MM.1S (cell line): ENCODE results near the gene BST1.

ENCODE experiments used
- DNase-seq: peaks from one replicate; pipeline ENCODE4 v3.0.0-alpha.2; 2015
- H2AFZ ChIP-seq: fragments of 300-600 bp; sonication (generic); 2 replicates; pipeline ENCODE4 v1.6.0; 2016; ENCODE audit warnings: antibody characterized with exemption, low read length
- H3F3A ChIP-seq: fragments of 300-600 bp; sonication (generic); 2 replicates; pipeline ENCODE4 v1.6.1; 2016; ENCODE audit warnings: mild to moderate bottlenecking, antibody characterized with exemption, low read length, moderate library complexity, mixed read lengths; ENCODE audit not compliant: insufficient read depth
- H3K27ac ChIP-seq: fragments of 300-600 bp; sonication (generic); 2 replicates; pipeline ENCODE4 v1.5.1; 2016; ENCODE audit warnings: mild to moderate bottlenecking, low read length
- H3K27me3 ChIP-seq: fragments of 300-600 bp; sonication (generic); replicated peaks from 2 replicates; pipeline ENCODE4 v1.6.0; 2016; ENCODE audit warnings: low read length; ENCODE audit not compliant: insufficient read depth
- H3K36me3 ChIP-seq: fragments of 300-600 bp; sonication (generic); replicated peaks from 2 replicates; pipeline ENCODE4 v1.6.1; 2016; ENCODE audit warnings: mild to moderate bottlenecking, low read length, mixed read lengths; ENCODE audit not compliant: insufficient read depth
- H3K4me1 ChIP-seq: fragments of 300-600 bp; sonication (generic); 2 replicates; pipeline ENCODE4 v1.6.1; 2016; ENCODE audit warnings: low read length, mixed read lengths
- H3K4me2 ChIP-seq: fragments of 300-600 bp; sonication (generic); 2 replicates; pipeline ENCODE4 v1.6.0; 2016; ENCODE audit warnings: low read depth, low read length
- H3K4me3 ChIP-seq: fragments of 300-600 bp; sonication (generic); 2 replicates; pipeline ENCODE4 v1.5.1; 2016; ENCODE audit warnings: low read length, mixed read lengths
- H3K79me2 ChIP-seq: fragments of 300-600 bp; sonication (generic); 2 replicates; pipeline ENCODE4 v1.6.1; 2016; ENCODE audit warnings: mixed run types, low read length, mixed read lengths
- H3K9ac ChIP-seq: fragments of 300-600 bp; sonication (generic); 2 replicates; pipeline ENCODE4 v1.6.1; 2016; ENCODE audit warnings: low read length, mixed read lengths
- H3K9me2 ChIP-seq: fragments of 300-600 bp; sonication (generic); replicated peaks from 2 replicates; pipeline ENCODE4 v1.6.1; 2016; ENCODE audit warnings: mild to moderate bottlenecking, low read length, mixed read lengths; ENCODE audit not compliant: insufficient read depth
- H3K9me3 ChIP-seq: fragments of 300-600 bp; sonication (generic); replicated peaks from 2 replicates; pipeline ENCODE4 v1.6.1; 2016; ENCODE audit warnings: mild to moderate bottlenecking, low read length, mixed read lengths; ENCODE audit not compliant: insufficient read depth
- H4K20me1 ChIP-seq: fragments of 300-600 bp; sonication (generic); 2 replicates; pipeline ENCODE4 v1.6.1; 2016; ENCODE audit warnings: mild to moderate bottlenecking, low read length, moderate library complexity, mixed read lengths; ENCODE audit not compliant: insufficient read depth
- CTCF ChIP-seq: fragments of 300-600 bp; sonication (generic); IDR thresholded peaks from 2 replicates; pipeline ENCODE4 v1.5.1; 2016; ENCODE audit warnings: antibody characterized with exemption, low read length, mixed read lengths
- EZH2 ChIP-seq: fragments of 300-600 bp; sonication (generic); optimal IDR thresholded peaks from 2 replicates; pipeline ENCODE3; 2017; ENCODE audit warnings: low read depth, mild to moderate bottlenecking, antibody characterized with exemption, low read length, mixed read lengths
- EZH2phosphoT487 ChIP-seq: fragments of 300-600 bp; sonication (generic); IDR thresholded peaks from 2 replicates; pipeline ENCODE4 v1.6.1; 2018; ENCODE audit warnings: antibody characterized with exemption, low read length

BST1 gene

GRCh38 chr4:15711762-15712161 is 8.9 kb downstream of the BST1 start:
- Histone ChIP-seq H3K9me3 (no peaks in the 10 kb centered on the region), H3K9ac (no peak overlapping the region)
- TF ChIP-seq EZH2phosphoT487: no peak
- no peak for TF ChIP-seq CTCF
- no peak for TF ChIP-seq EZH2

GRCh38 chr4:15712214-15712613 is 9.3 kb downstream of the BST1 start:
- Histone ChIP-seq H3K36me3 (no peaks in the 10 kb centered on the region), H3F3A (no peaks in the 10 kb centered on the region), H4K20me1 (no peaks in the 10 kb centered on the region), H2AFZ (no peak overlapping the region), H3K9me3 (no peaks in the 10 kb centered on the region), H3K4me3 (no peak overlapping the region), H3K4me2 (no peak overlapping the region), H3K27me3 (no peaks in the 10 kb centered on the region), H3K9me2 (no peaks in the 10 kb centered on the region), H3K4me1 (no peaks in the 10 kb centered on the region), H3K79me2 (no peaks in the 10 kb centered on the region), H3K9ac (no peak overlapping the region), H3K27ac (no peak overlapping the region)
- TF ChIP-seq CTCF (no peak), EZH2 (no peak), EZH2phosphoT487 (no peak)
- DNase-seq: no peak

More at GRCh38 chr4:15711762-15712161, 8.9 kb downstream of the BST1 start:
- Histone ChIP-seq H3K4me1 (no peaks in the 10 kb centered on the region), H4K20me1 (no peaks in the 10 kb centered on the region), H3K27me3 (no peaks in the 10 kb centered on the region), H3K4me2 (no peak overlapping the region), H3K4me3 (no peak overlapping the region), H3K27ac (no peak overlapping the region), H3K36me3 (no peaks in the 10 kb centered on the region), H3K79me2 (no peaks in the 10 kb centered on the region), H2AFZ (no peak overlapping the region), H3K9me2 (no peaks in the 10 kb centered on the region), H3F3A (no peaks in the 10 kb centered on the region)
- DNase-seq: no peak

- no peak for DNase-seq
- H3K27ac ChIP-seq: no peak overlapping the region
These were observed 11.3 kb downstream of the BST1 start for GRCh38 chr4:15714141-15714540.

More at GRCh38 chr4:15714141-15714540, 11.3 kb downstream of the BST1 start:
- TF ChIP-seq CTCF: no peak
- Histone ChIP-seq H3K27me3 (no peaks in the 10 kb centered on the region), H3K36me3 (no peaks in the 10 kb centered on the region), H3K79me2 (no peaks in the 10 kb centered on the region), H3K9me3 (no peaks in the 10 kb centered on the region), H3K4me3 (no peak overlapping the region), H2AFZ (no peak overlapping the region), H3F3A (no peaks in the 10 kb centered on the region), H3K9me2 (no peaks in the 10 kb centered on the region), H3K4me2 (no peak overlapping the region), H4K20me1 (no peaks in the 10 kb centered on the region), H3K4me1 (no peaks in the 10 kb centered on the region), H3K9ac (no peak overlapping the region)
